Neural progenitor cell (in vitro differentiated cells): ENCODE results near the gene MMP21.

ENCODE experiments used
- EZH2 ChIP-seq: fragments of 200-600 bp; sonication (generic); IDR thresholded peaks from 2 replicates; pipeline ENCODE4 v1.6.1; 2017; ENCODE audit warnings: antibody characterized with exemption, mild to moderate bottlenecking, moderate library complexity
- TF ChIP-seq, protein P1 (sequence below): fragments of 200-600 bp; sonication (generic); IDR thresholded peaks from 2 replicates; pipeline ENCODE4 v1.5.1; 2017; ENCODE audit warnings: antibody characterized with exemption, mild to moderate bottlenecking

DNA sequence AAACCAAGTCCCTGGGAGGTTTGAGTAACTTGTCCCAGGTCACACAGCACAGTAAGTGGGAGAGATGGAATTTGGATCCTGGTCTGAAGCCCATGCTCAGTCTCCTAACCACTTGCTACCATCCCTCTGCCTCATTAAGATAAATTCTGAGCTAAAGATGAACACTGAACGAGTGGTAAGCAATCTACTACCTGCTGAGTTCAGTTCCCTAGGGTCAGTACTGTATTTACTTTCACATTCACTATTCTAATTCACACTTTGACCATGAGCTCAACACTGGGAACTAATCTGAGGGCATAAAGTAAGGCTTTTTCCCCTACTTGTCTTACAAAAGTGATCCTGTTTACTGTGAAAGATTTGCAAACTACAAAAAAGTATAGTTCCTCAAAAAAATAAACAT is 45.1 kb upstream of the MMP21 start:
- TF ChIP-seq, protein P1, sequence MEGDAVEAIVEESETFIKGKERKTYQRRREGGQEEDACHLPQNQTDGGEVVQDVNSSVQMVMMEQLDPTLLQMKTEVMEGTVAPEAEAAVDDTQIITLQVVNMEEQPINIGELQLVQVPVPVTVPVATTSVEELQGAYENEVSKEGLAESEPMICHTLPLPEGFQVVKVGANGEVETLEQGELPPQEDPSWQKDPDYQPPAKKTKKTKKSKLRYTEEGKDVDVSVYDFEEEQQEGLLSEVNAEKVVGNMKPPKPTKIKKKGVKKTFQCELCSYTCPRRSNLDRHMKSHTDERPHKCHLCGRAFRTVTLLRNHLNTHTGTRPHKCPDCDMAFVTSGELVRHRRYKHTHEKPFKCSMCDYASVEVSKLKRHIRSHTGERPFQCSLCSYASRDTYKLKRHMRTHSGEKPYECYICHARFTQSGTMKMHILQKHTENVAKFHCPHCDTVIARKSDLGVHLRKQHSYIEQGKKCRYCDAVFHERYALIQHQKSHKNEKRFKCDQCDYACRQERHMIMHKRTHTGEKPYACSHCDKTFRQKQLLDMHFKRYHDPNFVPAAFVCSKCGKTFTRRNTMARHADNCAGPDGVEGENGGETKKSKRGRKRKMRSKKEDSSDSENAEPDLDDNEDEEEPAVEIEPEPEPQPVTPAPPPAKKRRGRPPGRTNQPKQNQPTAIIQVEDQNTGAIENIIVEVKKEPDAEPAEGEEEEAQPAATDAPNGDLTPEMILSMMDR, result no peak
- TF ChIP-seq EZH2, result no peak
